SW480 (cell line): ENCODE data around the gene GRK5.
"Not testable (repeated sequence)": the region's sequence is repeated elsewhere in the genome, so short reads cannot be mapped to it uniquely, and the experiment has no call there.

ENCODE experiments used
- DNase-seq: peaks from one replicate; pipeline ENCODE4 v3.0.0-alpha.2; 2016; ENCODE audit warnings: low spot score

Gene GRK5

GRCh38 chr10:119422682-119423509, 215.5 kb downstream of the GRK5 start:
- DNase-seq = no peak

- DNase-seq = no peak
These were observed 216.3 kb downstream of the GRK5 start for GRCh38 chr10:119423510-119424257.

GRCh38 chr10:119424258-119424975, 217.0 kb downstream of the GRK5 start:
- DNase-seq = no peak

GRCh38 chr10:119425102-119425880, 217.9 kb downstream of the GRK5 start:
- no peak for DNase-seq

GRCh38 chr10:119425881-119426170, 218.5 kb downstream of the GRK5 start:
- no peak for DNase-seq

- DNase-seq = no peak
These were observed 219.3 kb downstream of the GRK5 start for GRCh38 chr10:119426699-119427098.

GRCh38 chr10:119427263-119427864, 220.0 kb downstream of the GRK5 start:
- no peak for DNase-seq

- peak; percentile 95 for DNase-seq
These were observed 221.4 kb downstream of the GRK5 start for GRCh38 chr10:119428789-119429188.

GRCh38 chr10:119429771-119430170, 222.4 kb downstream of the GRK5 start:
- no peak for DNase-seq

GRCh38 chr10:119431034-119431772, 223.8 kb downstream of the GRK5 start:
- DNase-seq = peak; percentile 96

GRCh38 chr10:119431773-119432135, 224.4 kb downstream of the GRK5 start:
- no peak for DNase-seq

- DNase-seq = not testable (repeated sequence)
These were observed 227.6 kb downstream of the GRK5 start for GRCh38 chr10:119434942-119435341.

GRCh38 chr10:119438717-119439116, 231.3 kb downstream of the GRK5 start:
- no peak for DNase-seq

- DNase-seq = no peak
These were observed 232.6 kb downstream of the GRK5 start for GRCh38 chr10:119439922-119440321.

- DNase-seq = no peak
These were observed 233.9 kb downstream of the GRK5 start for GRCh38 chr10:119441151-119441821.

- no peak for DNase-seq
These were observed 234.8 kb downstream of the GRK5 start for GRCh38 chr10:119441921-119442757.

- DNase-seq = no peak
These were observed 235.3 kb downstream of the GRK5 start for GRCh38 chr10:119442758-119443060.

GRCh38 chr10:119443441-119443840, 236.1 kb downstream of the GRK5 start:
- DNase-seq = no peak

GRCh38 chr10:119443970-119444660, 236.7 kb downstream of the GRK5 start:
- no peak for DNase-seq
